Activated CD4-positive, alpha-beta T cell treated with anti-CD3 and anti-CD28 coated beads, Interleukin-2, Interleukin-6, amounts not matched to agents 100 ng/mL and 50 ng/mL, durations not matched to agents 16 hours and 8 hours (primary cell): Measurements from ENCODE around the gene BCL3.

ENCODE experiments used
- DNase-seq: peaks from one replicate; pipeline ENCODE4 v3.0.0-alpha.2; 2020

The BCL3 gene

DNA sequence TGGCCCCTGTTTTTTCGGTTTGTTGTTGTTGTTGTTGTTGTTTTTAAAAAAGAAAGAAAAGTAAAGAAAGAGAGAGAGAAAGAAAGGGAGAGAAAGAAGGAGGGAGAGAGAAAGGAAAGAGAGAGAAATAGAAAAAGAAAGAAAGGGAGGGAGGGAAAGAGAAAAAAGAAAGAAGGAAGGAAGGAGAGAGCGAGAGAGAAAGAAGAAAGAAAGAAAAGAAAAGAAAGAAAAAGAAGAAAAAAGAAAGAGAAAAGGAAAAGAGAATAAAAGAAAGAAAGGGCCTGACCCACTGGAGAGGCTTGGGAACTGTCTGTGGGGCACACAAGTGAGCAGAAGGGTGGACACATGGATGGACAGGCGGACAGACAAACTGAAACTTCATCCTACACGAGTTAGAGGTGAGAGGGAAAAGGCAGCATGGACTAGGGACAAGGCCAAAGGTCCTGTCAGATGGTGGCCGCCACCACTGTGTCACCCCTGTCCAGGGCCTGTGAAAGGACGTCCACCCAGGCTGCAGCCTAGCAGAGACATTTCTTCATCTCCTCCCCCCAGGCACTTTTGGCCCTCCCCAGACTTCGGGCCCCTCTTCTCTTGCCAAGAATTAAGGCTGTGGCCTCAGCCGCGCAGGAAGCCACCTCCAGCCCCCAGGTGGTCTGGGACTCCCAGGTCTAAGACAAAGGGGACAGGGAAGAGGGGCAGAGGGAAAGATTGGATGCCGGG, 51.3 kb downstream of the BCL3 start:
- no peak for DNase-seq

DNA sequence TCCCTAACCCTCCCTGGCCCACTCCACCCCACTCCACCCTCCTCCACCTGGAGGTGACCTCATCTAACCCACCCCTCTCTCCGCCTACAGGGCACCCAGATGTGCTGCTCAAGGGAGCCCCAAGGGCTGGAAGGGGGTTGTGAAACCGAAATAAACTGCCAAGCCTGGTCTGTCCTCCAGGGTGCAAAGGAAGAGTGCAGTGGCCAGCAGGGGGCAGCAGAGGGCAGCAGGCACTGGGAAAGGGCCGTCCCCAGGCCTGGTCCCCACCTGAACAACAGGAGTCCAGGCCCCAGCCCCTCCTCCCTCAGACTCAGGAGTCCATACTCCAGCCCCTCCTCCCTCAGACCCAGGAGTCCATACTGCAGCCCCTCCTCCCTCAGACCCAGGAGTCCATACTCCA, 52.0 kb downstream of the BCL3 start:
- peak; percentile 90 for DNase-seq

DNA sequence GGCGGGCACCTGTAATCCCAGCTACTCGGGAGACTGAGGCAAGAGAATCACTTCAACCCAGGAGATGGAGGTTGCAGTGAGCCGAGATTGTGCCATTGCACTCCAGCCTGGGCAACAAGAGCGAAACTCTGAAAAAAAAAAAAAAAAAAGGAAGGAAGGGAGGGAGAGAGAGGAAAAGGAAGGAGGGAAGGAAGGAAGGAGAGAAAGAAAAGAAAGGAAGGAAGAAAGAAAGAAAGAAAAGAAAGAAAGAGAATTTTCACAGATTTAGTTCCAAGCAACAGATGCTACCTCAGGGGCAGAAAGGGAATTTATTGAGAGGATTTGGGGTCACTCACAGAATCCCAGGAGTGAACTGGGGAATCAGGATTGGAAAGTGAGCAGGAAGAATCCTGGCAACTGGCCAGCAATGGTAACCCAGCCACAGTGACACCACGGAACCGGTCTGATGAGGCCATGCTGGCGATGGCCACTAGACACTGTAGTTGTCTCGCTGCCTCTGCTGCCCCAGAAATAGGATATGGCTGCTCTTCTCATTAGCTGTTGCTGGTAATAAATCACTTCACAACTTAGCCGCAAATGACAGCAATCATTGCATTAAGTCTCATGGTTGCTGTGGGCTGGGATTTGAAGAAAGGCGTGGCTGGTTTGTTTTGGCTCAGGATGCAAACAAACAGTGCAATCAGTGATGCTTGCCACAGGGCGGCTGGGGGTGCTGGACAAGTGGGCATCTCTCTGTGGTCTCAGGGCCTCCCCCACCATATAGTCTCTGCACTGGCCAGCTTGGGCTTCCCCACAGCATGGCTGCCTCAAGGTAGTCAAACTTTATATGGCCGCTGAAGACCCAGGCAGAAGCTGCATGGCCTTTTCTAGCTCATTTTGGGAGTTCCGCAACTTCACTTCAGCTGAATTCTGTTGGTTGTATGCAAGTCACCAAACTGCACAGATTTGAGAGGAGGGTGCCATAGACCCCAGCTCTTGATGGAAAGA, 55.2 kb downstream of the BCL3 start:
- no peak for DNase-seq

- DNase-seq, result no peak
These were observed 57.8 kb downstream of the BCL3 start for GRCh38 chr19:44806291-44806690.

GRCh38 chr19:44807162-44807561, 58.7 kb downstream of the BCL3 start:
- DNase-seq, result no peak

DNA sequence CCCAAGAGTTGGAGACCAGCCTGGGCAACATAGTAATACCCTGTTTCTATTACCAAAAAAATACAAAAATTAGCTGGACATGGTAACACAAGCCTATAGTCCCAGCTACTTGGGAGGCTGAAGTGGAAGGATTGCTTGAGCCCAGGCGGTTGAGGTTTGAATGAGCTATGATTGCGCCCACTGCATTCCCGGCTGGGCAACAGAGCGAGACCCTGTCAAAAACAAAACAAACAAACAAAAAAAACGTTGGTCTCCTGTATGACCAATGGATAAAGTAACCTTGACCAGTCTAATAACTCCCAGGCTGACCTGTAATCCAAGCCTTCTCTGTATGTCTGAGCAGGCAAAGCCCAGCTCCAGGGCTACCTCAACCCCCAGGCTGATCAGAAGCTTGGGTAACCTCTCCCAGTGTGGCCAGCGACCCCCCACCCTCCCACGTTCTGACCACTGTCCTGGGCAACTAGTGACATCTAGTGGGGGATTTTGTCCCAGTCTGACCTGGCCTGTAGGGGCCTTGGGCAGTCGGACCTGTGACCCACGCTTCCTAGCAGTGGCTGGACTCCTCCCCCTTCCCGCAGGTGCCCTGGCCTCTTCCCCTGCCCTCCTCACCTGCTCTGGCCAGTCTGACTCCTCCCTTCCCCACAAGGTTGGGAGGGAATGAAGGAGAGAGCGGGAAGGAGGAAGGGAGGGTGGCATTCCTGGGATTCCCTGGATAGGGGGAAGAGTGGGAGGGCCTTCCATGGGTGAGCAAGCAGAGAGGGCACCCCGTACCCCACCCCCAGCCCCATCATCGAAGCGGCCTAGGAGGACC, 59.3 kb downstream of the BCL3 start:
- DNase-seq, result no peak

DNA sequence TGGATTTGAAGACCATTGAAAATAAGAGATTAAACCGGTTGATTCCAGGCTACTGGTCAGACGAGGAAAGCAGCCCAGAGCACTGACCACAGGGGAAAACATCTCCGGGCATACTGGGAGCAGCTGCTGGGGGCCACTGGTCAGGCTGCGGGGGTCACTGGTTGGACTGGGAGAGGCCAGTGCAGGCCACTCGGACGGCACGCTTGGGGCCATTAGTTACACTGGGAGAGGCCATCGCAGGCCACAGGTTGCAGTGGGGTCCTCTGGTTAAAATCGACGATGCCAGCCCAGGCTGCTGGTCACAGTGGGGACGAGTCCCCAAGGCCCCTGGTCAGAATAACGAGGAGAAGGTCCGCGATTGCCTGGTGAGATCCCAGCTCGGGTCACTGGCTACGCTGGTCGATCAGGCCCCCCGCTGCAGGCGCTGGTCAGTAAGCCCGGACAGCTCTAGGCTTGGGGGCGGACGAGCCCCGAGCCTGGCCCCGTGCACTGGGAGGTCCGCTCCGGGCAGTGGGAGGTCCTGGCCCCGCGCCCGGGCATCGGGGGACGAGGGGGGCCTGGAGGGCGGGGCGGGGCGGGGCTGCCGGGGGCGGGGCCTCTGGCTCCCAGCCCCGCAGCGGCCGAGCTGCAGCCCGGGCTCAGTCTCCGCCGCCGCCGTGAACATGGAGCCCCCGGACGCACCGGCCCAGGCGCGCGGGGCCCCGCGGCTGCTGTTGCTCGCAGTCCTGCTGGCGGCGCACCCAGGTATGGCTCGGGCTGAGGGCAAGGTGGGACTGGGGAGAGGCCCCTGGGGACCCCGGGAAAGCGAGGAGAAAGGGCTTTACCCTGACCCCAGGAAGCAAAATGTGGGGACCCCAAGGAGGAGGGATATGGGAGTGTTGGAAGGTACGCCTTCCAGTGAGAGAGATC, 60.2 kb downstream of the BCL3 start, which contains the start of gene BCAM:
Gene BCAM (plus strand): TSS at position 641 of the 909 bp plus-strand sequence. CDS start 22 bp downstream, at position 663.
- no peak for DNase-seq
